Progenitor cell of endocrine pancreas (in vitro differentiated cells): ENCODE data around the gene LRP4. TPM values are rescaled to one million over a fixed set of nuclear protein-coding genes. Genes with fewer than 3 reads are reported as not detected.

ENCODE experiments used
- DNase-seq: peaks from one replicate; pipeline ENCODE4 v3.0.0; 2021; ENCODE audit warnings: low spot score; ENCODE audit not compliant: unreplicated experiment
- H3K27ac Mint-ChIP-seq: 2 replicates; pipeline ENCODE4 v1.8.0; 2021; ENCODE audit warnings: mild to moderate bottlenecking, moderate library complexity, mixed read lengths
- H3K27me3 Mint-ChIP-seq: 2 replicates; pipeline ENCODE4 v1.8.0; 2021; ENCODE audit warnings: mixed read lengths
- H3K36me3 Mint-ChIP-seq: 2 replicates; pipeline ENCODE4 v1.8.0; 2022; ENCODE audit warnings: mixed read lengths; ENCODE audit not compliant: insufficient read depth
- H3K4me1 Mint-ChIP-seq: 2 replicates; pipeline ENCODE4 v1.8.0; 2021; ENCODE audit warnings: low read depth, mixed read lengths
- H3K4me3 Mint-ChIP-seq: 2 replicates; pipeline ENCODE4 v1.8.0; 2021; ENCODE audit warnings: low read depth, mild to moderate bottlenecking, moderate library complexity, mixed read lengths
- H3K9me3 Mint-ChIP-seq: 2 replicates; pipeline ENCODE4 v1.8.0; 2021; ENCODE audit warnings: low read depth, mixed read lengths
- CTCF ChIP-seq: fragments of 200-600 bp; sonication (generic); IDR thresholded peaks from one replicate; pipeline ENCODE4 v1.5.0; 2021; ENCODE audit warnings: antibody characterized with exemption, mild to moderate bottlenecking; ENCODE audit not compliant: unreplicated experiment
- total RNA-seq: library from RNA; stranded (reverse); gene quantifications from 2 replicates; pipeline ENCODE4 v1.2.1, GENCODE V29; 2021

LRP4 gene
- total RNA-seq, 1 donor from 2014 or later = 8.7 TPM

DNA sequence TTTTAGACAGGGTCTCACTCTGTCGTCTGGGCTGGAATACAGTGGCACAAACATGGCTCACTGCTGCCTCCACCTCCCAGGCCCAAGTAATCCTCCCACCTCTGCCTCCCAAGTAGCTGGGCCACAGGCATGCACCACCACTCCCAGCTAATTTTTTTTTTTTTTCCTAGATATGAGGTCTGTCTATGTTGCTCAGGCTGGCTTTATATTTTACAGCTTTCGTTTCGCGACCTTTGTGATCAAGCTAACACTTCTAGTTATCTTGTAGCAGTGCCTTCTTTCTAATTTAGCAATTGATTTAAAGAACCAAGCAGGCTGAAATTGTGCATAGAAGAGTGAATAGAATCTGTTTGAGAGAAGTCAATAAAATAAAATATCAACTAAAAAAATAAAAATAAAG is 83.5 kb downstream of the LRP4 start:
- Mint-ChIP-seq H3K4me3 (no peak overlapping the region), H3K9me3 (no peaks in the 10 kb centered on the region)

DNA sequence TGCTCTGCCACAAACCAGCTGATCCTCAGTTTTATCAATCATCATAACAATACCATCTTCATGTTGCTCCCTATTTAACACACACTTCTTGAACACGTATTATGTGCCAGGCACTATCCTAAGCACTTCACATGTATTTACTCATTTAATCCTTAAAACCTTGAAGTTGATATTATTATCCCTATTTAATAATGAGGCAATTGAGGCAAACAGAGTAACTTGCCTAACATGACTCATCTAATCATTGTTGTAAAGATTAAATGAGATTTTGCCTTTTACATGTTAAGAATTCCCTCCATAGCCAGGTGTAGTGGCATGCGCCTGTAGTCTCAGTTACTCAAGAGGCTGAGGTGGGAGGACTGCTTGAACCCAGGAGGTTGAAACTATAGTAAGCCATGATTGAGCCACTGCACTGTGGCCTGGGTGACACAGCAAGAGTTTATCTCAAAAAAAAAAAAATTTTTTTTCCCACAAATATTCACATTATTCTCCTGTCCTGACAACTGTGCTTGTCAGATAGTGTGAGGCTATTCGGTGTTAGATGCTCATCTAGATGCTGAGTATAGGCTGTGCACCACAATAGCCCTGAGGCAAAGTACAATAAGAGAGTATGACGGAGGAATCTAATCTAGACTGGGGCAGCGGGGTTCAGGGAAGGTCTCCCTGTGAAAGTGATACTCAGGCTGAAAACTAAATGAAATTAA is 85.7 kb downstream of the LRP4 start:
- Mint-ChIP-seq H3K4me1 (peaks cover 12% of the 10 kb centered on the region), H3K36me3 (no peaks in the 10 kb centered on the region), H3K9me3 (no peaks in the 10 kb centered on the region), H3K27me3 (no peaks in the 10 kb centered on the region), H3K4me3 (no peak overlapping the region), H3K27ac (peak overlapping the region; percentile 43)
- no peak for DNase-seq
- TF ChIP-seq CTCF = no peak

More for the DNA sequence above, 83.5 kb downstream of the LRP4 start:
- Mint-ChIP-seq H3K27ac (no peak overlapping the region), H3K4me1 (peaks cover 4% of the 10 kb centered on the region), H3K27me3 (no peaks in the 10 kb centered on the region), H3K36me3 (no peaks in the 10 kb centered on the region)
- no peak for TF ChIP-seq CTCF
- no peak for DNase-seq

GRCh38 chr11:46827995-46828394 is 90.4 kb downstream of the LRP4 start:
- Mint-ChIP-seq H3K36me3 (no peaks in the 10 kb centered on the region), H3K9me3 (no peaks in the 10 kb centered on the region), H3K4me3 (no peak overlapping the region), H3K4me1 (peaks cover 25% of the 10 kb centered on the region), H3K27me3 (no peaks in the 10 kb centered on the region), H3K27ac (peak overlapping the region; percentile 62)
- no peak for DNase-seq
- TF ChIP-seq CTCF = no peak

DNA sequence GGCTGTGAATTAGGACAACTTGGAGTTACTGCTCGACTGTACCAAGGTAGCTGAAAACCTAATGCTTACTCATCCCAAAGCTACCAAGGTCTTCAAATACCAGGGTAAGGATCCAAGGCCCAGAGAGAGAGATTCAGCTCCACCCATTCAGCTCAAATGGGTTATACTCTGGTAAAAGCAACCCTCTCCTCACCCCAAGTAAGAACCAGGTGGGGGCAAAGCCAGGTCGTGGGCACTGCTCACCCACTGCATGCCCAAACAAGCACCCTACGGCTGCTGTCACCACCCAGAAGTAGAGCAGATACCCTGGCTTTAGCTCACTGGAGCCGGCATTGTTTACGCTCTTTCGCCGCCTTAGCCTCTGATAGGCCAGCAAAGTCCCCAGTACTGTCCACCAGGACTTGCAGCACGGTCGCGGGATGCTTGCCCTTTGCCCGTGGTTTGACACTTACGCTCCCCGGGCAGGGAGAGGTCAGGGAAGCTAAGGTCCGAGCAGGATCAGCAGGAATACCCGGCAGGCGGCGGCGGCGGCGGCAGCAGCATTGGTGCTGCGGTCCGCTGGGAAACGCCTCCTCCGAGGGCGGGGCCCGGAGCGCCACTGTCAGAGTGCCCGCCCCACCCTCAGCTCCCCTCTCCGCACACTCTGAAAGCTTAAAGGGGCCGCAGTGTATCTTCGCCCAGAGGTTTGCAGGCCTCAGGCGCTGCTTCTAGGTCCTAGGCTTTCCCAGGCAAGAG is 91.9 kb downstream of the LRP4 start:
- H3K4me1 Mint-ChIP-seq = peaks cover 24% of the 10 kb centered on the region

More for the DNA sequence above, 91.9 kb downstream of the LRP4 start:
- peak overlapping the region; percentile 87 for H3K27ac Mint-ChIP-seq
- peak; percentile 66 for DNase-seq
- H3K9me3 Mint-ChIP-seq = no peaks in the 10 kb centered on the region
- peak overlapping the region; percentile 76 for H3K4me3 Mint-ChIP-seq
- TF ChIP-seq CTCF = peak; percentile 9
- H3K27me3 Mint-ChIP-seq = no peaks in the 10 kb centered on the region
- no peaks in the 10 kb centered on the region for H3K36me3 Mint-ChIP-seq
